K562 (cell line): ENCODE measurements around the gene RPP25. TPM values are rescaled to one million over a fixed set of nuclear protein-coding genes. Genes with fewer than 3 reads are reported as not detected.

Experiments
- ATAC-seq: fragments of 200-7000 bp; cut with Tn5 transposase; 3 replicates; pipeline ENCODE4 v1.9.1; 2020; ENCODE audit warnings: moderate library complexity
- BruUV-seq: library from RNA; stranded (reverse); fragments of 400-500 nt; replicated peaks from 2 replicates; lab custom pipeline; 2021; lab: Mats Ljungman, UMichigan
- CTCF ChIA-PET: fragments of 300-600 bp; formaldehyde crosslinking; extraction: SDS; loops from one replicate; lab custom pipeline; 2021; ENCODE audit warnings: low intra/inter-chr PET ratio; lab: Yijun Ruan, JAX
- POLR2A ChIA-PET: fragments of 300-600, 350-650 bp; sonication (Branson Sonifier 250); formaldehyde crosslinking; extraction: SDS; loops from one replicate; lab custom pipeline; 2021; ENCODE audit warnings: antibody characterized with exemption, inconsistent platforms; lab: Yijun Ruan, JAX
- DNase-seq, 4 experiments: peaks; one replicate each; pipeline versions ENCODE4 v3.0.0 to v3.0.0-alpha.2; 2011 to 2018; ENCODE audit warnings: low spot score in 3 of 4, mixed read lengths in 3 of 4; ENCODE audit errors: extremely low read depth in 1 of 4
- FAIRE-seq: peaks from 2 replicates; lab custom pipeline; 2011; peaks lifted over from hg19 to GRCh38; lab: Jason Lieb, UNC
- H2AFZ ChIP-seq: 2 replicates; pipeline ENCODE4 v1.6.0; 2011; ENCODE audit warnings: low read depth, low read length, control low read depth, inconsistent platforms
- H3K27ac ChIP-seq: fragments of 200-600 bp; 3 replicates; pipeline ENCODE4 v1.8.0; 2011; ENCODE audit warnings: low read depth, mild to moderate bottlenecking, control low read depth, inconsistent platforms, low read length, moderate library complexity, mixed read lengths; ENCODE audit errors: extremely low read depth
- H3K27me3 ChIP-seq, 2 experiments: fragments of 300-600 bp in 1 of 2; 2 replicates in 1 of 2; 3 replicates in 1 of 2; pipeline versions ENCODE4 v1.6.0 to v1.8.0; 2011; ENCODE audit warnings: inconsistent platforms in 2 of 2, low read length in 2 of 2, mild to moderate bottlenecking in 1 of 2, mixed read lengths in 1 of 2, moderate library complexity in 1 of 2; ENCODE audit not compliant: control insufficient read depth in 2 of 2, insufficient read depth in 2 of 2
- H3K36me3 ChIP-seq: fragments of 300-600 bp; 3 replicates; pipeline ENCODE4 v1.8.0; 2011; ENCODE audit warnings: mild to moderate bottlenecking, low read length, inconsistent platforms; ENCODE audit not compliant: control insufficient read depth, insufficient read depth
- H3K4me1 ChIP-seq, 2 experiments: fragments of 200-600 bp in 1 of 2; replicated peaks in 1 of 2; 2 replicates in 1 of 2; 3 replicates in 1 of 2; pipeline versions ENCODE4 v1.5.1 to v1.8.0; 2011; ENCODE audit warnings: inconsistent platforms in 2 of 2, low read length in 2 of 2, mild to moderate bottlenecking in 1 of 2, mixed read lengths in 1 of 2, moderate library complexity in 1 of 2; ENCODE audit not compliant: control insufficient read depth in 2 of 2, insufficient read depth in 2 of 2
- H3K4me2 ChIP-seq: 2 replicates; pipeline ENCODE4 v1.6.1; 2011; ENCODE audit warnings: low read length, control low read depth, inconsistent platforms, mixed read lengths; ENCODE audit not compliant: insufficient read depth
- H3K4me3 ChIP-seq: fragments of 200-600 bp; sonication (generic), shearing (Covaris generic); 2 replicates; pipeline ENCODE4 v1.5.1; 2016; ENCODE audit warnings: control low read depth, inconsistent platforms
- H3K79me2 ChIP-seq: fragments of 200-600 bp; 3 replicates; pipeline ENCODE4 v1.8.0; 2011; ENCODE audit warnings: low read length, inconsistent platforms; ENCODE audit not compliant: control insufficient read depth, insufficient read depth
- H3K9ac ChIP-seq, 2 experiments: 2 replicates each; pipeline versions ENCODE4 v1.6.0 to v1.6.1; 2011; ENCODE audit warnings: low read depth in 2 of 2, low read length in 2 of 2, control low read depth in 1 of 2, inconsistent platforms in 1 of 2, mild to moderate bottlenecking in 1 of 2, mixed read lengths in 1 of 2; ENCODE audit not compliant: insufficient read depth in 1 of 2
- H3K9me1 ChIP-seq: one replicate; pipeline ENCODE4 v1.6.0; 2011; ENCODE audit warnings: inconsistent platforms, mild to moderate bottlenecking, low read length, moderate library complexity; ENCODE audit not compliant: control insufficient read depth, insufficient read depth
- H3K9me3 ChIP-seq: replicated peaks from 2 replicates; pipeline ENCODE4 v1.5.1; 2011; ENCODE audit warnings: low read depth, low read length, inconsistent platforms; ENCODE audit not compliant: control insufficient read depth, insufficient read depth
- H4K20me1 ChIP-seq: replicated peaks from 2 replicates; pipeline ENCODE4 v1.6.1; 2011; ENCODE audit warnings: low read length, inconsistent platforms, mixed read lengths; ENCODE audit not compliant: control insufficient read depth, insufficient read depth
- ESRRA ChIP-seq: fragments of 450-650 bp; IDR thresholded peaks from 2 replicates; pipeline ENCODE4 v1.6.1; 2014; ENCODE audit warnings: low read depth, mild to moderate bottlenecking, moderate library complexity, borderline replicate concordance
- MCM2 ChIP-seq: fragments of 450-650 bp; IDR thresholded peaks from 2 replicates; pipeline ENCODE4 v1.6.1; 2017; ENCODE audit warnings: low read depth, mild to moderate bottlenecking
- NFIX ChIP-seq: fragments of 250-450 bp; sonication (Bioruptor Pico); IDR thresholded peaks from 2 replicates; pipeline ENCODE4 v1.4.0; 2020; ENCODE audit warnings: low read depth, mild to moderate bottlenecking, moderate library complexity
- PHTF2 ChIP-seq: fragments of 250-450 bp; sonication (Bioruptor Pico); IDR thresholded peaks from 2 replicates; pipeline ENCODE4 v1.5.0; 2021; ENCODE audit warnings: mild to moderate bottlenecking
- RB1 ChIP-seq: fragments of 450-650 bp; IDR thresholded peaks from 2 replicates; pipeline ENCODE4 v1.6.1; 2017; ENCODE audit warnings: low read depth, mild to moderate bottlenecking
- TAF7 ChIP-seq: fragments of 450-650 bp; IDR thresholded peaks from 2 replicates; pipeline ENCODE4 v1.6.1; 2016; ENCODE audit warnings: missing genetic modification characterization, missing compliant biosample characterization
- YY1 ChIP-seq, 3 experiments: IDR thresholded peaks; 2 replicates each; pipeline ENCODE4 v1.6.1; 2011; ENCODE audit warnings: low read length in 2 of 3, mild to moderate bottlenecking in 2 of 3, moderate library complexity in 2 of 3, borderline replicate concordance in 1 of 3, control low read depth in 1 of 3, low read depth in 1 of 3; ENCODE audit not compliant: insufficient read depth in 3 of 3, insufficient replicate concordance in 2 of 3, control insufficient read depth in 1 of 3, insufficient read length in 1 of 3; ENCODE audit errors: extremely low read depth in 1 of 3
- ZFP91 ChIP-seq: sonication (generic); formaldehyde crosslinking; IDR thresholded peaks from 2 replicates; pipeline ENCODE4 v1.8.0; 2022; ENCODE audit warnings: mild to moderate bottlenecking, missing genetic modification reagents
- WGBS: fragments of 100-300 bp; shearing (Covaris generic); methylation state at CpG from one replicate; pipeline ENCODE4 v1.1.6; 2016; ENCODE audit warnings: low coverage, mixed read lengths; ENCODE audit not compliant: insufficient coverage; ENCODE audit errors: missing lambda C conversion rate; 5-methylcytosine and 5-hydroxymethylcytosine counted together
- in situ Hi-C: fragments of 300-500 bp; cut with MboI; formaldehyde crosslinking; loops from 4 replicates; pipeline ENCODE4 v1.15.0; 2018; ENCODE audit warnings: inconsistent platforms, mixed read lengths
- intact Hi-C: fragments of 100-400 bp; cut with micrococcal nuclease; formaldehyde crosslinking; loops from 2 replicates; pipeline ENCODE4 v1.14.2; 2022
- polyA plus RNA-seq, 8 experiments: library from polyadenylated mRNA; depleted of rRNA in 4 of 8; stranded (reverse) in 5 of 8; unstranded in 3 of 8; fragments of >200 nt; fragmentation: Nextera tagmentation in 2 of 8; fragmentation: Illumina TruSeq in 1 of 8; extraction: Ambion mirVana in 2 of 8; extraction: Trizol in 1 of 8; gene quantifications; 2 replicates each; pipeline versions ENCODE4 v1.2.1 to v1.2.3, GENCODE V29; 2011 to 2014; ENCODE audit warnings: inconsistent platforms in 1 of 8, missing spikeins in 1 of 8
- total RNA-seq, 7 experiments: library from RNA; depleted of rRNA in 6 of 7; stranded (reverse); fragments of >200 nt in 6 of 7; fragmentation: Illumina TruSeq in 2 of 7; extraction: Trizol in 2 of 7; gene quantifications; 2 replicates each; pipeline versions ENCODE4 v1.2.1 to v1.2.3, GENCODE V29; 2011 to 2021; ENCODE audit warnings: low replicate concordance in 1 of 7

RPP25 gene
- total and polyA plus RNA-seq, 9 of the 15 experiments (the other 6 are each of a cell fraction or from before 2014, with no cell fraction given), result 1.1 to 12.3 (median 5.6) TPM

GRCh38 chr15:74951006-74951405 lies 5.6 kb downstream of the RPP25 start:
- Histone ChIP-seq H3K27ac (no peak overlapping the region), H2AFZ (no peak overlapping the region), H3K27me3 (no peaks in the 10 kb centered on the region), H3K4me2 (no peak overlapping the region), H3K79me2 (peaks cover 6% of the 10 kb centered on the region; the same call in 1 of the 3 replicates), H3K4me1 (peaks cover 29 to 37% of the 10 kb centered on the region in 2 experiments; a peak in 4 of 5 replicates), H4K20me1 (peaks cover 34% of the 10 kb centered on the region), H3K36me3 (no peaks in the 10 kb centered on the region), H3K9me3 (no peaks in the 10 kb centered on the region), H3K9me1 (peaks cover 4% of the 10 kb centered on the region), H3K9ac (no peak overlapping the region)
- CTCF ChIA-PET, result interaction anchor here (0.5 to 1.9 kb wide), 3 partner anchors 139 to 182 kb away, joined by 3 to 17 read pairs (median 9); no protein-coding TSS in a partner anchor
- no peak for DNase-seq
- in situ Hi-C loops, result loop anchor here (5.0 kb wide), 1 partner anchor 314 kb away; no protein-coding TSS in a partner anchor
- no peak for ATAC-seq
- POLR2A ChIA-PET, result interaction anchor here (0.6 to 0.9 kb wide), 4 partner anchors 13 to 181 kb away, joined by 3 to 4 read pairs (median 4); partner anchors contain the start of gene COX5A
- no TSS peak for BruUV-seq
- no peak for TF ChIP-seq YY1 (IDR thresholded peaks at IDR 0.05; ENCODE audit: borderline replicate concordance in 1 of 3, control insufficient read depth in 1 of 3, extremely low read depth in 1 of 3, insufficient read depth in 3 of 3, insufficient read length in 1 of 3, insufficient replicate concordance in 2 of 3, low read depth in 1 of 3, low read length in 2 of 3)
- TF ChIP-seq PHTF2 (CRISPR knock-in tag), result no peak
- no peak for TF ChIP-seq ZFP91 (CRISPR knock-in tag)
- no peak for TF ChIP-seq TAF7
- TF ChIP-seq RB1, result no peak
- no peak for TF ChIP-seq ESRRA
- no peak for TF ChIP-seq NFIX (CRISPR knock-in tag)
- no peak for TF ChIP-seq MCM2
- TF ChIP-seq, all 486 proteins: peak for 0
- FAIRE-seq, result no peak
- H3K4me3 ChIP-seq, result no peak overlapping the region
- 51% methylated on average over 3 of the region's 3 CpGs for WGBS
- intact Hi-C loops, result loop anchor here (2.0 to 10.0 kb wide), 5 partner anchors 44 to 576 kb away; partner anchors contain the start of genes C15orf39, FAM219B and ULK3
